Motor neuron (in vitro differentiated cells): ENCODE results near the gene PACRG. TPM values are rescaled to one million over a fixed set of nuclear protein-coding genes. Genes with fewer than 3 reads are reported as not detected.

Experiments used
- ATAC-seq, 8 experiments: fragments of 200-7000 bp; cut with Tn5 transposase; replicated peaks in 6 of 8; 2 replicates each; pipeline ENCODE4 v1.8.0; 2021; ENCODE audit warnings: mild to moderate bottlenecking in 8 of 8, moderate library complexity in 8 of 8
- H3K27ac ChIP-seq, 2 donors: fragments of 250-450 bp; sonication (Bioruptor Pico); 2 replicates each; pipeline ENCODE4 v1.9.0; 2021; ENCODE audit warnings: antibody characterized with exemption in 2 of 2, mild to moderate bottlenecking in 2 of 2, moderate library complexity in 1 of 2
- H3K4me1 ChIP-seq, 2 donors: fragments of 250-450 bp; sonication (Bioruptor Pico); replicated peaks in 1 of 2; 2 replicates each; pipeline ENCODE4 v1.6.1; 2021; ENCODE audit warnings: antibody characterized with exemption in 2 of 2, mild to moderate bottlenecking in 2 of 2, moderate library complexity in 1 of 2
- H3K4me3 ChIP-seq, 5 donors: fragments of 250-450 bp; sonication (Bioruptor Pico); 2 replicates each; pipeline ENCODE4 v1.9.0; 2021; ENCODE audit warnings: antibody characterized with exemption in 5 of 5, mild to moderate bottlenecking in 5 of 5, moderate library complexity in 4 of 5
- WGBS, 10 experiments: fragments of 450-650 bp; shearing (Covaris generic); methylation state at CpG; one replicate each; pipeline ENCODE4 v1.0.0; 2022; 5-methylcytosine and 5-hydroxymethylcytosine counted together
- in situ Hi-C, 9 experiments: fragments of 400-800 bp; cut with MboI; loops; one replicate each; pipeline ENCODE4 v1.15.0; 2021; ENCODE audit warnings: low sequenced_read_pairs in 9 of 9, low pct_unique_long_range_greater_than_20kb in 2 of 9; ENCODE audit not compliant: unreplicated experiment in 9 of 9
- total RNA-seq, 8 experiments: library from RNA; unstranded; fragments of 300-600 nt; gene quantifications; 2 replicates each; pipeline versions ENCODE4 v1.2.3 to v1.2.4, GENCODE V29; 2022

PACRG gene
- total RNA-seq, 8 experiments from 2014 or later = 4.7 to 47.9 (median 11.9) TPM; not detected in 3

DNA sequence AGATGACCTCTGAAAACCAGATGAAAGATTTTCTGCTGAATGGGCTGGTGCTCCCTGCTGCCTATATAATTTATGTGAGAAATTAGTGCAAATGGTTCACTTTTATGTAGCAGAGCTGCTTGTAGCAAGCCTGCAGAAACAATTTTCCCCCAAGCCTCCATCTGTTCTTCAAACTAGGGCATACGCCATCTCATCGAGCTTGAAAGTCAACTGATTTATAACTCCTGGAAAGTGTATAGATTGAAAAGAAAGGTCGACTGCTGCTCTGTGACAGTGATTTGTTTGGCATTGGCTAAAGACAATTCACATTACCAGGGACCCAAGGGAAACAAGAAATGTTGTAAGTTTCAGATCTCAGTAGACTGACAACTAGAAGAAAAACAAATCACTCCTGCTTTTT is 93.3 kb downstream of the PACRG start:
- Histone ChIP-seq H3K27ac (no peak overlapping the region), H3K4me3 (no peak overlapping the region), H3K4me1 (peaks cover 23 to 29% of the 10 kb centered on the region in 2 donors)
- in situ Hi-C loops = no loop called here
- WGBS, 10 experiments = 0 to 30% (median 0%) methylated on average over 1 to 3 of the region's 3 CpGs; no CpG with 5 or more reads in 1 of the 10 experiments
- peak in 5 of 8 experiments; percentile 92 to 99 (median 98) for ATAC-seq

DNA sequence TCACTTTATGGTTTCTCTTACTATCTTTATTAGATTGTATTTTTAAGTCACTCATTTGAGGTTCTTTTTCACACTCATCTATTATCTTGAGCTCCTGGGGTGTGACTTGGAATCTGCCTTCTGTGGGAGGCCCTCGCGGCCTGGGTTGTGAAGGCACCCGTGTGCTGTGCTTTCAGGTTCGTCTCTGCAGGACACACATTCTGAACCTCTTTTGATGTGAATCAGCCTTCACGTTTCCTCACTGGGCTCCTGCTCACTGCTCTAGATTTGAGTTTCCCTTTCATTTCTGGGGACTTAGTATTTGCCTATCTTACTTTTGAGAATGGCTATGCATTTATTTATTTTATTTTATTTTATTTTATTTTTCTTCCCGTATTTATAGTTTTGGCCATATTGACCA is 97.8 kb downstream of the PACRG start:
- peaks cover 11 to 17% of the 10 kb centered on the region in 2 donors for H3K4me1 ChIP-seq
- no peak for ATAC-seq
- no peak overlapping the region for H3K27ac ChIP-seq
- in situ Hi-C loops = no loop called here
- 24 to 83% (median 70%) methylated on average over 4 to 6 of the region's 6 CpGs for WGBS, 10 experiments
- no peak overlapping the region for H3K4me3 ChIP-seq

DNA sequence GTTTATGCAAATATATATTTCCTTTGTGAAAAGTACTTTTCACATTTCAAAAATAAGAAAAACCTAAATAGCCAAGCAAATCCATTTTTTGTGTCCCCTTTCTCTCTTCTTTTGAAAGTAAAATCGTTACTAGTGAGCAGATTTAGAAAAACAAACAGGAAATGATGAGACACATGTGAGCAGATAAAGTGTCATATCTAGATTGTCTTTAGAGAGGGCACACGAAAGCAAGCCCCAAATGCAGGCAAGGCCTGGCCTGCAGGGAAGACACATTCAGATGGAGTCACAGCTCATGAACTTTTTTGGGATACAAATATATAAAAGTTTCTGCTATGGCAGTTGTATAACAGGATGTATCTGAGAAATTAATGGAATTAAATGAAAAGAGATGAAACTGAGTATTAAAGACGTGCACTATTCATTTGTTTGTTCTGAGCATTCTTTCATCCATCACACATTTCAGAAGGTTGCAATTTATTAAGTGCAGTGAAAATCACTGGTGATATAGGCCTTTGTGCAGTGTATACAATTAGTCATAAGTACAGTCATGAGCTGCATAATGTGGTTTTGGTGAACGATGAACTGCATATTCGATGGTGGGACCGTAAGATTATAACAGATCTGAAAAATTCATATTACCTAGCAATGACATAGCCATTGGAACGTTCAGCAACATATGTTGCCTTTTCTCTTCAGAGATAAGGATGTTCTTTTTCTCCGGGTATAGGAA is 101.4 kb downstream of the PACRG start:
- WGBS, 10 experiments = 27 to 76% (median 58%) methylated on average over 2 to 7 of the region's 8 CpGs
- ATAC-seq = peak in 3 of 8 experiments; percentile 20 to 35 (median 22)
- Histone ChIP-seq H3K4me3 (no peak overlapping the region), H3K4me1 (no peaks in the 10 kb centered on the region), H3K27ac (no peak overlapping the region)
- in situ Hi-C loops = no loop called here

DNA sequence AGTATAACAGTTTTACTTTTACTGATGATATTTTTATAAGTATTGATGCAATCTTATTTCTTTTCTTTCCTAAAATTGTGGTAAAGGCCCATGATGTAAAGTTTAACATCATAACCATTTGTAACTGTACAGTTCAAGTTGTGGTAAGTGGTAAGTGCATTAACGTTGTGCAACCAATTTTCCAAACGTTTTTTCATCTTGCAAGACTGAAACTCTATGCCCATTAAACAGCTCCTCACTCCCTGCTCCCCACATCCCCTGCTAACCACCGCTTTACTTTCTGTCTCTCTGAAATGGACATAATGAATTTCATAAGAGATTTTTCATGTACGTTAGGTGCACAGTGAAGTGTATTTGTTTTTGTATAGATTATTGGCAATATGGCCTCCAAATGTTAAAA is 106.0 kb downstream of the PACRG start:
- no peak overlapping the region for H3K27ac ChIP-seq
- H3K4me3 ChIP-seq = no peak overlapping the region
- in situ Hi-C loops = no loop called here
- WGBS, 10 experiments = 10 to 95% (median 81%) methylated on average over 3 to 4 of the region's 4 CpGs
- no peaks in the 10 kb centered on the region for H3K4me1 ChIP-seq
- no peak for ATAC-seq

DNA sequence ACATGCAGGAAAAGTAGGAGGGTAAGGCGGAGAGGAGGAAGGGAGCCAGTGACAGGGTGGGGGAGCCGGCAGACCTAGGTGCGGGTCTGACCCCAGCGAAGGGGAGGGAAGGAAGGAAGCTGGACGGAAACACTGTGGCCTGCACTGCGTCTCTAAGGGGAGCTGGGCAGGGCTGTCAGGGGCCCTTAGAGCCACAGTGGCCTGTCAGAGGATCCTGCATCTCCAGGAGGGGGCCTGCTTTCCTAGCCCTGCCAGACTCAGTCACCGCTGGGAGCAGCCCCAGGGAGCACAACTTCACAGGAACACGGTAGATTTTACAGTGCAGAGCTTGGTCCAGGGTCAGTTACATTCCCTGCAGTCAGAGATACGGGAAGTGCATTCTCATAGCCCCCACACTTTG is 118.2 kb downstream of the PACRG start:
- ATAC-seq = peak in 1 of 8 experiments; percentile 36
- WGBS, 10 experiments = 40 to 96% (median 77%) methylated on average over 2 to 7 of the region's 9 CpGs; no CpG with 5 or more reads in 6 of the 10 experiments
- H3K4me1 ChIP-seq = peaks cover 15 to 16% of the 10 kb centered on the region in 2 donors
- no peak overlapping the region for H3K27ac ChIP-seq
- H3K4me3 ChIP-seq = no peak overlapping the region
- in situ Hi-C loops = no loop called here

DNA sequence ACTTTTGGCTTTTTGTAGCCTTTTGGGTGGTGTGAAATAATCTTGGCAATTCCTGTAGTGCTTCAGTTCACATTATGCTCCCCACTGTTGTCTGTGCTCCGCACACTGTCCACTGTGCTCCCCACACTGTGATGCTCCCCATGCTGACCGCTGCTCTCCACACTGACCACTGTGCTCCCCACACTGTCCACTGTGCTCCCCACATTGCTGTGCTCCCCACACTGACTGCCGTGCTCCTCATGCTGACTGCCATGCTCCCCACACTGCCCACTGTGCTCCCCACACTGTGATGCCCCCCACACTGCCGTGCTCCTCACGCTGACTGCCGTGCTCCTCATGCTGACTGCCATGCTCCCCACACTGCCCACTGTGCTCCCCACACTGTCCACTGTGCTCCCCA is 118.9 kb downstream of the PACRG start:
- H3K27ac ChIP-seq = no peak overlapping the region
- no peak overlapping the region for H3K4me3 ChIP-seq
- ATAC-seq = no peak
- in situ Hi-C loops = no loop called here
- 53 to 100% (median 95%) methylated on average over 1 to 4 of the region's 6 CpGs; no CpG with 5 or more reads in 3 of the 10 experiments for WGBS, 10 experiments
- H3K4me1 ChIP-seq = peaks cover 16 to 18% of the 10 kb centered on the region in 2 donors

DNA sequence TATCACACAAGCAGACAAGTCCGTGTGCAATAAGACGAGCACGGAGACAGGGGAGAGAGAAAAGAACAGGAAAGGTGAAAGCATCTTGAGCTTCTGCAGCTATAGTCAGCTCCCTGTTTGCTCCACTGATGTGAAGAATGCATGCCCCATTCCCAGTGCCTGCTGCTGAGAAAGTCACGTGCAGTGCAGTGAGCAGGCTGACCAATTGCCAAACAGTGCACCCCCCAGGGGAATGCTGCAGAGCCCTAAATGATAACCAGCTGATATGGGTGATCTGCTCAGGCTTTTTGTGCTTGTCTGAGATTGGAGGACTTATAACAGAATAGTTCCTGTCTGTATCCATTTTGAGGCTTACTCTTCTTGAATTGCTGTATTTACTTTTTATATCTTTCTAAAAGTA is 121.5 kb downstream of the PACRG start:
- no peak overlapping the region for H3K4me3 ChIP-seq
- in situ Hi-C loops = no loop called here
- no peak overlapping the region for H3K27ac ChIP-seq
- WGBS, 10 experiments = 0 to 94% (median 74%) methylated on average over 1 to 4 of the region's 4 CpGs; no CpG with 5 or more reads in 2 of the 10 experiments
- H3K4me1 ChIP-seq = peaks cover 39% of the 10 kb centered on the region in 2 donors
- ATAC-seq = peak in 5 of 8 experiments; percentile 68 to 82 (median 79)

DNA sequence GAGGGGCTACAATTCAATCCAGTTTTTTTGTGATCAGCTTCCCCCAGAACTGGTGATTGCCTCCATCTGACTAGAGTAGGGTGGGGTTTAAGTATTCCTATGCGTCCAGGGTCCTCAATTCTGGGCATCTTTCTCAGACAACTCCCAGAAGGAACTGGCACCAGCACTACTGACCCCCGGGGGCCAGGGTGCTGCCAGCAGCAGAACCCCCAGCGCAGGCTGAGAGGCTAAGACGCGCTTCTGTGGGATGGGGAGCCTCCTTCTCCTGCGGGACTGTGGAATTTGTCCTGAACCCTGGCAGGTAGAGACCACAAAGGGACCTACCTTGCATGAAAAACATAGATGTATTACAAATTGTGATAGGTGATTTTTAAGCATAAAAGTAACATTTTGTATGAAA is 124.4 kb downstream of the PACRG start:
- peak overlapping the region in 1 of 2 donors; percentile 53 for H3K27ac ChIP-seq
- 40 to 93% (median 65%) methylated on average over 1 to 6 of the region's 6 CpGs; no CpG with 5 or more reads in 6 of the 10 experiments for WGBS, 10 experiments
- no peak for ATAC-seq
- no peak overlapping the region for H3K4me3 ChIP-seq
- in situ Hi-C loops = loop anchor here in 4 of 9 experiments (25.0 kb wide), 1 partner anchor 560 kb away; the partner anchor contains the start of gene QKI (in 4 of the 4)
- H3K4me1 ChIP-seq = peaks cover 54% of the 10 kb centered on the region in 2 donors

DNA sequence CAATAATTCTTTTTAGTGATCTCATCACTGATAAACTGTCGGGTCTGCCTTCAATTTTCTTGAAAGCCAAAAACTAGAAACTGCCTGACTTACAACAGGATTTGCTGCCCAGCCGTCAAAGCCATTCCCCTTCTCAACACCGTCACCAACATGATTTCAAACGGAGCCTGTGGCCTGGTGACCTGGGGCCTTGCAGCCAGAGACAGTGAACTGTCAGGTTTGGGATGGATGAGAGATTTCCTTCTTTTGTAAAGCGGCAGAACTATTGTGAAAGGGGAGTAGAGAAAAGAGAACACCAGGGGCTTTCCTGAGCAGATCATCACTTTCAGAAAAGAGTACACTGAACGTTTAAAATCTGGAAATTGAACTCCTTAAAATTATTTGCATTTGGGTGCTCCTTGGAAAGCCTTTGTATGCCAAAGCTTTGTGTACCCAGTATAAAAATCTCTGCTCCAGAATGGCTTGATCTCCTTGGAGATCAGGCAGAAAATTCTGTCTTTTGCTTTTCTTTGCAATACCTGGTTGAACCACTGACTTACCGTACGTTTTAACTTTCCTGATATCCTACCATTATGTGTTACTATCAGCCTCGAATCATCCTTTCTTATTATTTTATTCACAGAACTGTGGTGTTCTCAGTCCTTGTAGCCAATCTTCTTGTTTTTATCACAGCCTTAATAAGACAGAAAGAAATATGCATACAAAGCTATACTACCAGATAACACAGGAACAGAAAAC is 125.2 kb downstream of the PACRG start:
- Histone ChIP-seq H3K4me1 (peaks cover 61 to 62% of the 10 kb centered on the region in 2 donors), H3K27ac (peak overlapping the region; percentile 4 to 9), H3K4me3 (no peak overlapping the region)
- in situ Hi-C loops = loop anchor here in 4 of 9 experiments (25.0 kb wide), 1 partner anchor 559 kb away; the partner anchor contains the start of gene QKI (in 4 of the 4)
- peak in 4 of 8 experiments; percentile 1 to 26 (median 16) for ATAC-seq
- 0 to 73% (median 45%) methylated on average over 3 to 9 of the region's 9 CpGs for WGBS, 10 experiments

DNA sequence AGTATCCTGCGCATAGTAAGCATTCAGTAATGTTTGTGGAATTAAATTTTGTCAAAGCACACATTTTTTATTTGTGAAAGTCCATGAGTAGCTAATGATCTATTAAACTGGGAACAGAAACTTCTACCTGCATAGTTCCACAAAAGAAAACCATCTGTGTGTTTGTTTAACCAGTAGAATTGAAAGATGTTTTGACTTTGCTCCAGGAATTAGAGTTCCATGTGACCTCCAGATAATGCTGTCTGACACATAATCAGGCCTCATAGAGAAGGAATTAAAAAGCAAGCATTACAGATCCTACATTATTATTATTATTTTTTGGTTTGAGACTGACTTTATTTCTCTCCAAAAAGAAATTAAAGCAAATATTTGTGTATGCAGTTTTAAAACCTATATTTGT is 126.5 kb downstream of the PACRG start:
- WGBS, 10 experiments = 56 to 100% (median 100%) methylated on average over 1 of the region's 1 CpG

DNA sequence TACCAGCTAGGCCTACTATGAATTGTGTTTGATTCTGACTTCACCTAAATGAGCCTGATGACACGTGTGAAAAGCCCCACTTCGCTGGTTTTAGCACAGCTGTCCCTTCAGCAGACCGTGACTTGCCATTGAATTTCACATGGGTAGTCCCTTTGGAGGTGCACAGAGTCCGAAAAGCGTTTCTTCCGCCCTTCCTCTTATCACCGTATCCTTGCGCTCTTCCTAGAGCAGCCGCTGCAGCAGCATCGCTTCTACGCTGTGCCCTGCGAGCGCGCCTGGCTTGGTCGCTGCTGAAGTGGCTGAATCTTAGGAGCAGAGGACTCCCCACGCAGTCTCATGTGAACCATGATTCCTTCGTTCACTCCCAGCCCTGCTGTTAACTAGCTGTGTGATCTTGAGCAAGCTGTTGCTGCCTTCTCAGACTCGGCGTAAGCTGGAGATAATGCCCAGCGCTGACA is 127.0 kb downstream of the PACRG start:
- peak overlapping the region; percentile 16 to 24 for H3K27ac ChIP-seq
- H3K4me3 ChIP-seq = no peak overlapping the region
- 63 to 100% (median 79%) methylated on average over 1 to 18 of the region's 20 CpGs; no CpG with 5 or more reads in 2 of the 10 experiments for WGBS, 10 experiments
- in situ Hi-C loops = loop anchor here in 4 of 9 experiments (25.0 kb wide), 1 partner anchor 558 kb away; the partner anchor contains the start of gene QKI (in 4 of the 4)
- H3K4me1 ChIP-seq = peaks cover 56 to 58% of the 10 kb centered on the region in 2 donors
- ATAC-seq = peak in 1 of 8 experiments; percentile 14

More for the DNA sequence above, 126.5 kb downstream of the PACRG start:
- in situ Hi-C loops = loop anchor here in 4 of 9 experiments (25.0 kb wide), 1 partner anchor 558 kb away; the partner anchor contains the start of gene QKI (in 4 of the 4)
- H3K4me3 ChIP-seq = no peak overlapping the region
- no peak for ATAC-seq
- H3K4me1 ChIP-seq = peaks cover 60 to 62% of the 10 kb centered on the region in 2 donors
- H3K27ac ChIP-seq = no peak overlapping the region

DNA sequence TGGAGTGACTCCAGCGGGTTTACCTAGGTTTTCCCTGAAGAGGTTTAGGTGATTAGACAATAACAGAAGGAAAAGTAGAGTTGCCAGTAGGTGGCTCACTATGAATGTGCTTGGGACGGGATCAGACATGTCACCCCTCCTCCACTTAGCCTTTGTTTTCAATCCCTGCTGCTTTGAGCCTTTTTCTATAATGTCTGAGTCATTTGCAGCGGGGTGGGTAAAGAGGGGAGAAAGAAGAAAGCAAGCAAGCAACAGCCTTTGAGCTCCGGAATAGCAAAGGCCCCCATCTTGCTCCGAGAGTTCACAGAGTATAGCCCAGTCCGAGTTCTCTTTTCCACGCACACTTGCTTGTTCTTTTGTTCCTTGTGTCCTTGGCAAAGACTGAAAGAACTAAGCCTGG is 129.1 kb downstream of the PACRG start:
- WGBS, 10 experiments = 0 to 20% (median 2%) methylated on average over 1 to 7 of the region's 7 CpGs; no CpG with 5 or more reads in 2 of the 10 experiments
- Histone ChIP-seq H3K4me1 (peaks cover 51 to 60% of the 10 kb centered on the region in 2 donors), H3K27ac (peak overlapping the region; percentile 80 to 86), H3K4me3 (peak overlapping the region in 4 of 5 donors; percentile 3 to 31 (median 23))
- peak; percentile 87 to 99 (median 94) for ATAC-seq
- in situ Hi-C loops = loop anchor here in 4 of 9 experiments (25.0 kb wide), 1 partner anchor 555 kb away; the partner anchor contains the start of gene QKI (in 4 of the 4)
